HG02642 (cell line): ENCODE data around the gene TAS1R1.

Experiments used
- ATAC-seq: cut with Tn5 transposase; IDR thresholded peaks from one replicate; pipeline ENCODE4 v1.9.1; 2021; ENCODE audit warnings: mild to moderate bottlenecking; ENCODE audit not compliant: unreplicated experiment, poor library complexity

Gene TAS1R1

GRCh38 chr1:6627031-6627430 lies 71.9 kb downstream of the TAS1R1 start:
- no peak for ATAC-seq

GRCh38 chr1:6627841-6628545 lies 72.9 kb downstream of the TAS1R1 start:
- no peak for ATAC-seq

GRCh38 chr1:6628971-6629479 lies 73.9 kb downstream of the TAS1R1 start:
- ATAC-seq: no peak
